CD4-positive, alpha-beta memory T cell (primary cell): ENCODE measurements around the gene CEP72. TPM values are rescaled to one million over a fixed set of nuclear protein-coding genes. Genes with fewer than 3 reads are reported as not detected.

Source experiments
- CTCF ChIA-PET: fragments of 350-600 bp; sonication (Branson Sonifier 250); formaldehyde crosslinking; loops from one replicate; lab custom pipeline; 2021; ENCODE audit warnings: inconsistent platforms; ENCODE audit not compliant: partially characterized antibody; lab: Charles Lee
- POLR2A ChIA-PET: fragments of 350-600 bp; sonication (Branson Sonifier 250); formaldehyde crosslinking; loops from one replicate; lab custom pipeline; 2021; ENCODE audit not compliant: partially characterized antibody; lab: Charles Lee
- DNase-seq, 5 donors: peaks; one replicate each; pipeline versions ENCODE4 v3.0.0 to v3.0.0-alpha.2; 2020 to 2022; ENCODE audit warnings: mixed read lengths in 1 of 5
- H3K27ac ChIP-seq: one replicate; pipeline ENCODE4 v1.7.0; 2013; ENCODE audit warnings: low read depth, low read length
- H3K27me3 ChIP-seq: 2 replicates; pipeline ENCODE4 v1.7.0; 2013; ENCODE audit warnings: mild to moderate bottlenecking, low read length, moderate library complexity; ENCODE audit not compliant: insufficient read depth
- H3K36me3 ChIP-seq: 2 replicates; pipeline ENCODE4 v1.7.0; 2013; ENCODE audit warnings: mild to moderate bottlenecking, low read length, moderate library complexity; ENCODE audit not compliant: insufficient read depth
- H3K4me1 ChIP-seq: 2 replicates; pipeline ENCODE4 v1.7.0; 2013; ENCODE audit warnings: mild to moderate bottlenecking, low read length, moderate library complexity; ENCODE audit not compliant: insufficient read depth
- H3K4me3 ChIP-seq, 2 donors: one replicate each; pipeline ENCODE4 v1.7.0; 2013; ENCODE audit warnings: low read length in 2 of 2, mild to moderate bottlenecking in 1 of 2
- H3K9me3 ChIP-seq, 2 donors: one replicate each; pipeline ENCODE4 v1.7.0; 2013; ENCODE audit warnings: low read length in 2 of 2, control low read depth in 1 of 2; ENCODE audit not compliant: control insufficient read depth in 1 of 2
- H3K27ac Mint-ChIP-seq, 7 donors: one replicate each; pipeline ENCODE4 v1.8.0; 2020 to 2021; ENCODE audit warnings: mixed read lengths in 7 of 7, mild to moderate bottlenecking in 6 of 7, inconsistent platforms in 3 of 7, moderate library complexity in 3 of 7
- H3K27me3 Mint-ChIP-seq, 2 donors: one replicate each; pipeline ENCODE4 v1.8.0; 2020 to 2021; ENCODE audit warnings: mixed read lengths in 2 of 2
- H3K36me3 Mint-ChIP-seq, 2 donors: one replicate each; pipeline ENCODE4 v1.8.0; 2020 to 2021; ENCODE audit warnings: mixed read lengths in 2 of 2, inconsistent platforms in 1 of 2, mild to moderate bottlenecking in 1 of 2
- H3K4me1 Mint-ChIP-seq, 4 donors: one replicate each; pipeline ENCODE4 v1.8.0; 2020 to 2021; ENCODE audit warnings: mixed read lengths in 4 of 4, mild to moderate bottlenecking in 1 of 4
- H3K4me3 Mint-ChIP-seq, 8 donors: one replicate each; pipeline ENCODE4 v1.8.0; 2020 to 2021; ENCODE audit warnings: mixed read lengths in 8 of 8, mild to moderate bottlenecking in 7 of 8, moderate library complexity in 6 of 8, inconsistent platforms in 3 of 8
- H3K9me3 Mint-ChIP-seq, 8 donors: one replicate each; pipeline ENCODE4 v1.8.0; 2020 to 2021; ENCODE audit warnings: mixed read lengths in 8 of 8, mild to moderate bottlenecking in 5 of 8, inconsistent platforms in 3 of 8, moderate library complexity in 1 of 8
- intact Hi-C: fragments of 100-400 bp; cut with micrococcal nuclease; formaldehyde crosslinking; loops from one replicate; pipeline ENCODE4 v1.15.1; 2023
- polyA plus RNA-seq, 2 donors: library from polyadenylated mRNA; unstranded; fragments of 300-500 nt; fragmentation: Illumina TruSeq; gene quantifications; one replicate each; pipeline ENCODE4 v1.2.3, GENCODE V29; 2021
- total RNA-seq, 2 experiments: library from RNA; stranded (reverse); gene quantifications; one replicate each; pipeline ENCODE4 v1.2.3, GENCODE V29; 2021

CEP72 gene
- total and polyA plus RNA-seq, 4 experiments from 2014 or later, result 2.5 to 28.0 (median 16.2) TPM

DNA sequence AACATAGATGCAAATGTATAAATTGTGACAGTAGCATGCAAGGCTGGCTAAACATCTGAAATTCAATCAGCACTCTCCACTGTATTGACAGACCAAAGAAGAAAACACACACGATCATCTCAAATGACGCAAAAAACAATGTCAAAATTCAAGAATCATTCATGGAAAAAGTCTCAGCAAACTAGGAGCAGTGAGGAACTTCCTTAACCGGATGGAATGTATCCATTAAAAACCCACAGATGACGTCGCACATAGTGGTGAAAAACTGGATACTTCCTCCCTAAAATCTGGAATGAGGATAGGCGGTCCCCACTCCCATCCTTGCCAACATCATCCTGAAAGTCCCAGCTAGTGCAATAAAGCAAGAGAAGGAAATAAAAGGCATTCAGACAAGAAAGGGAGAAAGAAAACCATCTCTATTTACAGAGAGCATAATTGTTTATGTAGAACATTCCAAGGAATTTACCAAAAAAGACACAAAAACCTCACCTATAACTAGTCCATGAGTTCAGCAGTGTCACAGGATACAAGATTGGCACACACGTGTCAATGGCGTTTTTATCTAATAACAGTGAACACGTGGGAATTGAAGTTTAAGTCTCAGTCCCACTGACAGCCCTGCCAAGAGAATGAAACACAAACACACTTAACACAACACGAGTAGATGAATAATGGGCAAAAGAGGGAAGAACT is 14.1 kb upstream of the CEP72 start:
- intact Hi-C loops, result no loop called here
- no peaks in the 10 kb centered on the region for H3K9me3 Mint-ChIP-seq
- CTCF ChIA-PET, result no interaction called here

GRCh38 chr5:598564-598890 is 13.6 kb upstream of the CEP72 start:
- Histone ChIP-seq H3K36me3 (no peaks in the 10 kb centered on the region), H3K4me1 (no peaks in the 10 kb centered on the region), H3K27ac (no peak overlapping the region), H3K9me3 (no peaks in the 10 kb centered on the region), H3K27me3 (no peaks in the 10 kb centered on the region), H3K4me3 (no peak overlapping the region)
- H3K4me1 Mint-ChIP-seq, result peaks cover 5 to 6% (median 5%) of the 10 kb centered on the region in 4 donors
- POLR2A ChIA-PET, result no interaction called here
- CTCF ChIA-PET, result no interaction called here
- DNase-seq, result no peak
- no peaks in the 10 kb centered on the region for H3K9me3 Mint-ChIP-seq
- H3K27me3 Mint-ChIP-seq, result peaks cover 9 to 32% of the 10 kb centered on the region in 2 donors
- H3K27ac Mint-ChIP-seq, result peak overlapping the region in 1 of 7 donors; percentile 2
- intact Hi-C loops, result no loop called here
- no peaks in the 10 kb centered on the region for H3K36me3 Mint-ChIP-seq
- peak overlapping the region in 2 of 8 donors; percentile 2 to 53 for H3K4me3 Mint-ChIP-seq

More for the DNA sequence above, 14.1 kb upstream of the CEP72 start:
- Histone ChIP-seq H3K4me3 (no peak overlapping the region), H3K4me1 (no peaks in the 10 kb centered on the region), H3K36me3 (no peaks in the 10 kb centered on the region), H3K27ac (no peak overlapping the region), H3K9me3 (no peaks in the 10 kb centered on the region), H3K27me3 (no peaks in the 10 kb centered on the region)
- POLR2A ChIA-PET, result no interaction called here
- H3K4me3 Mint-ChIP-seq, result peak overlapping the region in 2 of 8 donors; percentile 2 to 53
- H3K27ac Mint-ChIP-seq, result peak overlapping the region in 1 of 7 donors; percentile 2
- no peaks in the 10 kb centered on the region for H3K36me3 Mint-ChIP-seq
- peaks cover 5 to 6% (median 5%) of the 10 kb centered on the region in 4 donors for H3K4me1 Mint-ChIP-seq
- H3K27me3 Mint-ChIP-seq, result peaks cover 10 to 32% of the 10 kb centered on the region in 2 donors
- DNase-seq, result no peak

DNA sequence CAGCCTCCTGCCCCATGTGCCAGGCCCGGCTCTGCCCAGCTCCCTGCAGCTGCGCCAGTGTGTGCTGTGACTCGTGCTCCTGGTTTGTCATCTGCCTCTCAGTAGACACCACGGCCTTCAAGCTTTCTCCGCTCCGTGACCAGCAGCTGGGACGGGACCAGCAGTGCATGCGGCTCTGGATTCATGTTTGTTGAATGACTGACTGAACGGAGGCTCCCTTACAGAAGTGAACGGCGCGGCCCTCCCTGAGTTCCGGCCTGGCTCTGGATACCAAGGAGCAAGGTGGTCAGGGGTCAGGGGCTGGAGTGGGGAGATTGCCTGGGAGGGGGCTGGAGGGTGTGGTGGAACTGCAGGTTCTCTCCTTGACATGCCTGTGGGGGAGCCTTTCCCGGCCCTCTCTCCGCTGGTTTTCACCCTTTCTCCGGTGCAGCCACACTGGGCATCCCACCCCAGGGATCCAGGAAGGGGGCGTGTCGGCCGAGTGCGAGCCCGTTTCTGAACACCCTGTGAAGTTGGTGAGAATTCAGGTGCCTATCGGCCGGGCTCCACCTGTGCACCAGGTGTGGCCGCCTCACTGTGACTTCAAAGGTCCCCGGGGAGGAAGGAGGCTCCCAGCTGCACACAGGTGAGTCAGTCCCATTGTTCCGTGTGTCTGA is 11.1 kb upstream of the CEP72 start:
- Mint-ChIP-seq H3K4me1 (peaks cover 5 to 6% (median 5%) of the 10 kb centered on the region in 4 donors), H3K9me3 (no peaks in the 10 kb centered on the region), H3K27ac (no peak overlapping the region), H3K4me3 (no peak overlapping the region), H3K27me3 (peaks cover 10 to 23% of the 10 kb centered on the region in 2 donors), H3K36me3 (no peaks in the 10 kb centered on the region)
- H3K4me1 ChIP-seq, result no peaks in the 10 kb centered on the region
- DNase-seq, result no peak
- H3K36me3 ChIP-seq, result no peaks in the 10 kb centered on the region
- H3K27ac ChIP-seq, result no peak overlapping the region
- no peak overlapping the region for H3K4me3 ChIP-seq
- no peaks in the 10 kb centered on the region for H3K9me3 ChIP-seq
- CTCF ChIA-PET, result no interaction called here
- intact Hi-C loops, result no loop called here
- no peaks in the 10 kb centered on the region for H3K27me3 ChIP-seq
- POLR2A ChIA-PET, result no interaction called here

GRCh38 chr5:601771-602465 is 10.2 kb upstream of the CEP72 start:
- no peak overlapping the region for H3K4me3 ChIP-seq
- ChIA-PET POLR2A (no interaction called here), CTCF (no interaction called here)
- Mint-ChIP-seq H3K9me3 (no peaks in the 10 kb centered on the region), H3K4me3 (no peak overlapping the region), H3K4me1 (peaks cover 5 to 6% (median 5%) of the 10 kb centered on the region in 4 donors), H3K27me3 (peaks cover 11 to 21% of the 10 kb centered on the region in 2 donors), H3K27ac (no peak overlapping the region), H3K36me3 (no peaks in the 10 kb centered on the region)
- no peak for DNase-seq
- H3K4me1 ChIP-seq, result no peaks in the 10 kb centered on the region
- H3K36me3 ChIP-seq, result no peaks in the 10 kb centered on the region
- H3K27ac ChIP-seq, result no peak overlapping the region
- intact Hi-C loops, result no loop called here
- H3K27me3 ChIP-seq, result no peaks in the 10 kb centered on the region
- no peaks in the 10 kb centered on the region for H3K9me3 ChIP-seq

DNA sequence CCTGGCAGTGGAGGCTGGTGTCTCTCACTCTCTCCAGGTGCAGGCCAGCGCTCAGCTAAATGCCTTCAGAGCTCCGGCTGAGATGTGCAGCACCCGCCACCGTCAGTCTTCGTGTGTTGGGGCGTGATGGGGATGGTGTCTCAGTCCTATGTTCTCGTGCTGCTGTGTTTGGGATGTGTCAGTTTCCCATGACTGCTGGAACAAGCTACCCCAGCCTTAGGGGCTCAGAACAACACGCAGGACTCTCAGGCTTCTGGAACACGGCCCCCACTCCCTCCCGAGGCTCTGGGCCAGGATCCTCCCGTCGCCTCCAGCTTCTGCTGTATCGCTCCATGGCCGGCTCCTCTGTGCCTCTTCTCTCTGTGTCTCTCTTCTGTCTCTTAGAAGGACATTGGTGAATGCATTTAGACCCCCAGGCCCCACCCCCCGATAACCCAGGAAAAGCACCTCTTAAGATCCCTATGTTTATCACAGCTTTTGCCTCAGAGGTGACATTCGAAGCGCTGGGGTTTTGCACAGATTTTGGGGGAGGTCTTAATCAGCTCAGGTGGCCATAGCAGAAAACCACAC is 9.6 kb upstream of the CEP72 start:
- DNase-seq, result no peak
- Histone ChIP-seq H3K27ac (no peak overlapping the region), H3K27me3 (no peaks in the 10 kb centered on the region), H3K4me1 (no peaks in the 10 kb centered on the region), H3K4me3 (no peak overlapping the region), H3K9me3 (no peaks in the 10 kb centered on the region), H3K36me3 (no peaks in the 10 kb centered on the region)
- no peak overlapping the region for H3K4me3 Mint-ChIP-seq
- intact Hi-C loops, result no loop called here
- no peaks in the 10 kb centered on the region for H3K9me3 Mint-ChIP-seq
- ChIA-PET CTCF (no interaction called here), POLR2A (no interaction called here)
- no peak overlapping the region for H3K27ac Mint-ChIP-seq
- H3K36me3 Mint-ChIP-seq, result no peaks in the 10 kb centered on the region
- H3K27me3 Mint-ChIP-seq, result peaks cover 17 to 20% of the 10 kb centered on the region in 2 donors
- H3K4me1 Mint-ChIP-seq, result peaks cover 5 to 9% (median 8%) of the 10 kb centered on the region in 4 donors

- Mint-ChIP-seq H3K27me3 (peaks cover 18 to 21% of the 10 kb centered on the region in 2 donors), H3K36me3 (no peaks in the 10 kb centered on the region), H3K4me1 (peaks cover 6 to 9% (median 7%) of the 10 kb centered on the region in 4 donors), H3K4me3 (no peak overlapping the region), H3K27ac (no peak overlapping the region), H3K9me3 (no peaks in the 10 kb centered on the region)
- Histone ChIP-seq H3K9me3 (no peaks in the 10 kb centered on the region), H3K27me3 (no peaks in the 10 kb centered on the region), H3K4me1 (no peaks in the 10 kb centered on the region), H3K4me3 (no peak overlapping the region), H3K27ac (no peak overlapping the region), H3K36me3 (no peaks in the 10 kb centered on the region)
- CTCF ChIA-PET, result no interaction called here
- intact Hi-C loops, result no loop called here
- POLR2A ChIA-PET, result no interaction called here
- no peak for DNase-seq
These were observed 8.8 kb upstream of the CEP72 start for GRCh38 chr5:603081-603998.
